ENCODE data around the gene DNAH11.

DNAH11 gene

DNA sequence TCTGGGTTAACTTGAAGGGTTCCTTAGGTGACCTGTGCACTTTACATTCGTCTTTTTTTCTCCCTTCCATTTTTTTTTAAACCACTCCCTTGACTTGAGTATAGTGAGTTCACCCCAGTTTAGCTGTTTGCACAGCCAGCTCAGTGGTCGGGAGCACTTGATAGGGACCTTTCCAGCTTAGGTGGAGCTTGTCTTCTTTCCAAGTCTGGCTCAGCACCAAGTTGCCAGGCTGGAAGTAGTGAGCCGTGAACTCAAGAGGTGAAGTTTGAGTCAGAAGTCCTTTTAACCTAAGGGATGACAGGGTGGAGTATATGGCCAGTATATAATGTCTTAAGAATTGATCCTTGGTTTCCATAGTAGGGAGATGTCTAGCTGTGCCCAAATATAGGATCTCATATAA is 7.2 kb downstream of the DNAH11 start:
- DNase-seq (ENCODE audit: insufficient read length, low spot score) (no peak), FAIRE-seq (no peak)

- FAIRE-seq = no peak
- DNase-seq (ENCODE audit: insufficient read length, low spot score) = no peak
Observed at GRCh38 chr7:21550821-21551531, 8.1 kb downstream of the DNAH11 start.

- DNase-seq (ENCODE audit: insufficient read length, low spot score) (no peak), FAIRE-seq (no peak)
Observed at GRCh38 chr7:21562385-21562784, 19.5 kb downstream of the DNAH11 start.

- FAIRE-seq = no peak
- DNase-seq (ENCODE audit: insufficient read length, low spot score) = no peak
Observed at GRCh38 chr7:21565614-21566013, 22.8 kb downstream of the DNAH11 start.

- no peak for FAIRE-seq
- no peak for DNase-seq (ENCODE audit: insufficient read length, low spot score)
Observed at GRCh38 chr7:21566094-21566493, 23.3 kb downstream of the DNAH11 start.

GRCh38 chr7:21568762-21569161 is 25.9 kb downstream of the DNAH11 start:
- FAIRE-seq (no peak), DNase-seq (ENCODE audit: insufficient read length, low spot score) (no peak)

DNA sequence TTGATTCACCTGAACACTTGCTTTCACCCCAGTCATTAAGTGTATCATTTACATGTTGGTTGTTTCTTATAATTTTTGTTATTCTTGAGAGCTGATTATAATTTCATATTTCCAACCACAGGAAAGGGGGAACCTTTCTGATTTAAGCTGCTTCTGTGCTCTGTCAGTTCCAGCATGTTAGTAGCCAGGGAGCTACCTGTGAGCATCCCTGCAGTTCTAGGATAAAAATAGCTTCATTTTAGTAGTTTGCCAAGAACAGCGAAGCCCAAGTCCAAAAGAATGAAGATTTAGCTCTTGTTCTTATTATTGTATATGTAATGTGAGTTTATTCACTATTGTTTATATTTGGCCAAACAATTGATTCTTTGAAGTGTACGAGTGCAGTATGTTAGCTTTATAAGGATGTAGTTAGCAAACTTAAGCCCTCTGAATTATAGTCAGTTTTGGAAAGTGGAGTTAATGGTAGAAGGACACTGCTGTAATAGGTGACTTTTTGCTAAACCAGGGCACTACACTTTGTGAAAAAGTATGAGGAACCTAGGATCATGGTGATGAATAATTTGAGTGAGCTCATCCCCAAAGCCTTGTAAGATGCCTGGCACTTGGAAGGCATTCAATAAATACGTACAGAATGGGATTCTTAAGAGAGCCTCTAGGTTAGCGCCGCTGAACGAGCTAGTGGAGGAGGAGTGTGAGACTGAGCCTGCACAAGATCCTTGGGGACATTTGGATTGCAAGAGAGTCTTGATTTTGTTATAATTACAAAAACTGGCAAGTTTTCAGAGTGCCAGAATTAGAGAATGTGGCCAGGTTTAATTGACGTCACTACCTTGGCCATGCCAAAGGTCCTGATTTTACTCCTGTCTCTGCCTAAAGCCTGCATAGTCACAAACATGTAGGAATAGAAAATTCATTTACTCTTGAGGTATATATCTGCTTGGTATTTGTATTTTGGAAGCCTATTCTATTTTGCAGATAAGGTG is 29.8 kb downstream of the DNAH11 start:
- FAIRE-seq (no peak), DNase-seq (ENCODE audit: insufficient read length, low spot score) (no peak)

- no peak for FAIRE-seq
- DNase-seq (ENCODE audit: insufficient read length, low spot score) = no peak
Observed at GRCh38 chr7:21579341-21580072, 36.7 kb downstream of the DNAH11 start.

DNA sequence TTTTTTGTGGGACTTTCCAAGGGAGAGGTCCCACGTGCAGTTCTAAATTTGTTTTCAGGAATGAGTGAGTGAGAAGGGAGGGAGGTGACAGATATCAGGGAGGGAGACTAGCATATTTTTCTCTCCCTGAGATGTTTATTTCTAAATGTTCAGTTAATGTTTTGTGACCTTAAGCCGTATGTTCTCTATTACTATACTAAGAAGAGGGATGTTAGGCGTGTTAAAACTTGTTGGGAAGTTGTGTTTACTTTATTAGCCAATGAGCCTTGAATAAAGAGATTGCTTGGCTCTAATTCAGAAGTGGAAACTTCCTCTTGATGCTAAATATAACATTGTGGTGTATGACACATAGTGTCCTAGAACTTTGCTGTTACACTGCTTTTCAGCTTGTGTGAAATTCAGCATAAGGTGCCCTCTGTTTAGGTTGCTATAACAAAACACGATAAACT is 37.3 kb downstream of the DNAH11 start:
- FAIRE-seq (no peak), DNase-seq (ENCODE audit: insufficient read length, low spot score) (no peak)

DNA sequence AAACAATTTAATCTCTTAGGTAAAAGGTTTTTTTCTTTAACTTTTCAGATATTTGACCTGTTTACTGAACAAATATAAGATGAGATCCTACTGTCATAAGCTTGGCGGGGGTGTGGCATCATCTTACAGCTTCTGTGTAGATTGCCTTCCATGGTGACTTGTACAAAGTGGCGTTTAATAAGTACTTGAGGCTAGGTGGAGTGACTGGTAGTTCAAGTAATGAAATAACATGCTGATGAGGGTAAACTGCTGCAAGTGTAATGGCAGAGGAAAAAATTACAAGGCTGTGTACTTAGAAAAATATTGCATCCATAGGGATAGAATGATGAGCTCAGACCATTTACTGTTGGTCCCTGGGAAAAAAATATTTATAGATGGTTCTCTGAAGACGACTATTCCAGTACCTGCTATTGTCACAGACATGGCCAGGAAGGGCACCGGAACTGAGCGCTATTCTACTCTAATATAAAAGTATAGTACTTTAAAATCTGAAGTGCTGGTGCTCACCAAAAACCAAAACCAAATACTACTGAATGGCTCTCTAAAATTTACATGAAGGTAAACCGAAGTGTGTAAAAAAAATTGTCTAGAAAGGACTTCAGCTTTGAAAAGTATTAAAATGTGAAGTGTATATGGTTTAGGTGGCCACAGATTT is 42.4 kb downstream of the DNAH11 start:
- no peak for FAIRE-seq
- no peak for DNase-seq (ENCODE audit: insufficient read length, low spot score)

DNA sequence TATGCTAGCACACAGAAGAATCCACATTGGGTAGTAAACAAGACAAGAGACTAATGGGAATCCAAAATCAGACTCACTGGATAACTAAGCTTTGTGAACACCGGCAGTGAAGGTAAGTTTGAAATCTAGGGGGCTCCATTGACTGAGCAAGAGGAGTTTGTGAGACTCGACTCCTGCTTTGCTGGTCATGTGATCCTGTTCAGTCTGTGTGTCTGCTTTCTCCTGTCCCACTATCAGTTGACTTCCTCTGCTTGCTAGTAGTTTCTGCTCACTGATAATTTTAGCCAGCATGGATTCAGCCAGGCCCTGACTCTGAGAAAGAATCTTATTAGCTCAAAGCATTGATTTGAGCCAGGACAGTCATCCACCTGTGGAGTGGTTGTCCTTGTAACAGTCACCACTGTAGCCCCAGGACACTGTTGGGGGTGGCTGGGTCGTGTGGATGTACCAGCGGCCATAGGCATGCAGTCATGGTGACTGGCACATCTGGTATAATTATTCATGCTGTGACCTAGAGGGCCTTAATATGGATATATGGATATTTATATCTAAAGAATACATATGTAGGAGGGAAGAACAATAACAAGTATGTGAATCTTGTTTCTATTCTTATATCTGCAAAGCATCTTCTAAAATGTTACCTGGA is 44.4 kb downstream of the DNAH11 start:
- no peak for FAIRE-seq
- no peak for DNase-seq (ENCODE audit: insufficient read length, low spot score)

GRCh38 chr7:21596801-21597200 is 54.0 kb downstream of the DNAH11 start:
- FAIRE-seq (no peak), DNase-seq (ENCODE audit: insufficient read length, low spot score) (no peak)

GRCh38 chr7:21603462-21603861 is 60.6 kb downstream of the DNAH11 start:
- DNase-seq (ENCODE audit: insufficient read length, low spot score) (no peak), FAIRE-seq (no peak)

DNA sequence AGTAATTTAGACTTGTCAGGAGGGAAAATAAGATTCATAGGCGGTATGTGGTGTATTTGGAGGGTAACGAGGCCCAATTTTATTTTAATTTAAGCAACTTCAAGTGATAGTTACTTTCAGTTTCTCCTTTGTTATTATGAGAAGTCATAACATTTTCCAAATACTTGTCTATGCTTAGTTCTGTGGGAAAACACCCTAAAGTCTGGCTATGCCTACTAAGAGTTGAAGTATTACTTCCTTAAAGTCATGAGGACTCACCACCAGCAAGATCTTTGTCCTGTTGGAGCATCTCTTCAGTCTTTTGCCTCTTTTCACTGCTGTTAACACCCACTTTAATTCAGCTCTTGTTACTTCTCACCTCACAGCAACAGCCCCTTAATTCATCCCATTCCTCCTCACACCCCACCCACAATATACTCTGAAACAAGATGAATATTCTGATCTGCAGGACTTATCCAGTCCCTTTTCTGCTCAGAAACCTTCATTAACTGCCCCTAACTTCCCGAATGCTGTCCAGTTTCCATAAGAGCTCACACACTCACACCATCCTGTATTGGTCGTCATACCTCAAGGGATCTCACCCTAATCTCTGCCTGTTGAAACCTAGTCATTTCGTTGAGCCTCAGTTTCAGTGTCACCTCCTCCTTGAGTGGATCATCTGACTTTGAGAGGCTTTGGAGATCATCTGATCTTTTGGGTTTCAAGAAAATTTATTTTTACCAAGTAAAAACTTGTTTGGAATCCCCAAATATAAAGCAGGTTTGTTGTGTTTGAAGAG is 61.3 kb downstream of the DNAH11 start:
- DNase-seq (ENCODE audit: insufficient read length, low spot score) = no peak
- no peak for FAIRE-seq

DNA sequence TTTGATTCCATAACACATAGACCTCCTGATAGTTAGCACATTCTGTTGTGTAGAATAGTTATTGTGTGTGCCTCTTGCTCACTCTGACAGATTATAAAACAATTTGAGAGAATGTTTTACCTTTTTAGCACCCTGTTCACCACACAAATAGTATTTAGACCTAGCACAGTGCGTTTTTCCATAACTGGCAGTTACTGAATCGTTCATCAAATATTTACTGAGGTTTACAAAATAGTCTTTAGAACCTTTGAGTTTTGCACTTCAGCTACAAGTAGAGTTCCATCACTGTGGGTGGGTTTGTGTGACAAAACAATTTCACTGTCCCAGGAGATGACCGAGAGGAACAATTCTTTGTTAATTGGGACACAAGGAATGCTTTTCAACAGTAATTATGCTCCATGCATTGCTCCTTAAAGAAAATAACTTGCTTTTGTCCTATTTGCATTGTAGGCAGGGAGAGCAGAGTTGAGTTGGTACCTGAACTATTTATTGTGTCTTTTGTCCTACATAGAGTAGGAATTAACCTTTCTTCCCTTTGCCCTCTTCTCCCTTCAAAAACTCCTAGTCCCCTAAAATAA is 62.3 kb downstream of the DNAH11 start:
- FAIRE-seq (no peak), DNase-seq (ENCODE audit: insufficient read length, low spot score) (no peak)

GRCh38 chr7:21608465-21608864 is 65.6 kb downstream of the DNAH11 start:
- no peak for DNase-seq (ENCODE audit: insufficient read length, low spot score)
- FAIRE-seq = no peak

DNA sequence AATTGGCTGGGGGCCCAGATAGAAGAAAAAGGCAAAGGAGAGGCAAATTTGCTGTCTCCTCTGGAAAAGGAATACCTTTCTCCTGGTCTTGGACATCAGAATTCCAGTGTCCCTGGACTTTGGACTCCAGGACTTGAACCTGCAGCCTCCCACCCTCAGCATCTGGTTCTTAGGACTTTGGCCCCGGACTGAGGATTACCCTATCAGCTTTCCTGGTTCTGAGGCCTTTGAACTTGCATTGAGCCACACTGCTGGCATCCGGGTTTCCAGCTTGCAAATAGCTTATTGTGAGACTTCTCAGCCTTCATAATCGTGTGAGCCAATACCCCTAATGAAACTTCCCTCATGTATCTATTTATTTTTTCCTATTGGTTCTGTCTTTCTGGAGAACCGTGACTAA is 68.3 kb downstream of the DNAH11 start:
- no peak for DNase-seq (ENCODE audit: insufficient read length, low spot score)
- no peak for FAIRE-seq

DNA sequence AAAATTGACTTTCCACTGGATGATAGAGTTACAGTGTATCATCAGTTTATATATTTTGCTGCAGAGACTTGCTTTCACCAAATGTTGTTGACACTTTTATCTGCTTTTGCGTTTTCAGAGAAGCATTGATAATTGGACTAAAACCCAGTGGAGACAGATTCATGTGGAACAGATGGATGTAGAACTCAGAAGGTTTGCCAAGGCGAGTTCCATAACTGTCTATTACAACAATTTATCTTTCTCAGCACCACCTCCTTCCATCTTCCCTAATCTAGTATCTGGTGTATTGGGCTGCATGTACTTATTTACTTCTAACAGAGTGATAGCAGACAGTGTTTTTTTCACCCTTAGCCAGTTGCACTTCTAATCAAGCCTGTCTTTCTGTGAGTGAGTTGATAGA is 73.3 kb downstream of the DNAH11 start:
- no peak for FAIRE-seq

DNA sequence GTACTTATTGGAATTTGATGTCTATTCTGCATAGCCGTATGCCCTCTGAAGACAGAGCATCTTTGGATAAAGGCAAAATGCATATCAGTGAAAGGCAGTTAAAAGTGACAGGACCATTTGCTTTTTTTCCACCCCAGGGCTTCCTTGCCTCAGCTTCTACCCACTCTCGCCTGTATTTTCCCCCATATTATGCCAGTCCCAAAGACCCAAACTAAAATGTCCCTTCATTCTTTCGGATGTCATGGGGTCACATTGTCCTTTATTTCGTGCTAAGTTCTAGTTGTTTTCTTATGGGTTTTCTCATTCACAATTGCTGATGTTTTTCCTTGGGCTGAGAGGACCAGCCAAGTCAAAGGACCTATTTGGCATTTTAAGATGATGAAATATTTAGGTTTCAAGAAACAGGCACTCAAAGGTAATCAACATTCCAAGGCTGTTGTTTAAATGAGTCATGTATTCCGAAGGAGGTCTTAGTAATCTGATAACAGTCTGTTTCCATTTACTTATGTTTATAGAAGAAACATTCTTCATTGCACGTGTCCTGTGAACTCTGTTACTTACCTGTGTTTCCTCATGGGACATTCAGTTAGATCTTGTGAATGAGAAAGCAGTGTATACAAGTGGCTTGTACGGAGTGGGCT is 74.1 kb downstream of the DNAH11 start:
- no peak for FAIRE-seq

More for the DNA sequence above, 73.3 kb downstream of the DNAH11 start:
- no peak for DNase-seq (ENCODE audit: insufficient read length, low spot score)

More for the DNA sequence above, 74.1 kb downstream of the DNAH11 start:
- no peak for DNase-seq (ENCODE audit: insufficient read length, low spot score)

Measured in GM19239 (cell line).